ENCODE measurements around the gene OR52N1. TPM values are rescaled to one million over a fixed set of nuclear protein-coding genes. Genes with fewer than 3 reads are reported as not detected.

OR52N1 gene
- not detected in 2 replicates for total RNA-seq

DNA sequence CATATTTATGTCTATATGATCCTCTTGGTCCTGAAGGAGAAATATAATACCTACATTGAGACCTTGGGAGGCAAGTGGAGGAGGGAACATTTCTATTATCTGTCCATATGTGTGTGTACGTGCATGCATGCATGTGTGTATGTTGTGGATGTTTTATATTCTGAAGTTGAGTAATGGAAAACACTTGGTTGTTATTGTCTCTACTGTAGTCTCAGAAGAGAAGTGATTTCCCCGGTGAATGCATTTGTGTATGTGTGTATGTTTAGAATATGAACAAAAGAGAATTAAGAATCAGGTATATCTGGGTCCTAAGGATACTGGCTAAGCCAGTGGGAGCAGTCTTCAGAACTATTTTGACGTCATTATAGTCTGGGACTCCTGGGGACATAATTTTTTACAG is at the start of gene OR52N1:
Gene OR52N1, minus strand, starts transcription at position 101 of the 400 bp plus-strand sequence. CDS start 2,449 bp downstream, outside the sequence.
- DNase-seq (ENCODE audit: low read depth in 2 of 2), result no peak

- no peak for DNase-seq (ENCODE audit: low read depth in 2 of 2)
Observed at GRCh38 chr11:5837695-5838094, 46.6 kb upstream of the OR52N1 start.

DNA sequence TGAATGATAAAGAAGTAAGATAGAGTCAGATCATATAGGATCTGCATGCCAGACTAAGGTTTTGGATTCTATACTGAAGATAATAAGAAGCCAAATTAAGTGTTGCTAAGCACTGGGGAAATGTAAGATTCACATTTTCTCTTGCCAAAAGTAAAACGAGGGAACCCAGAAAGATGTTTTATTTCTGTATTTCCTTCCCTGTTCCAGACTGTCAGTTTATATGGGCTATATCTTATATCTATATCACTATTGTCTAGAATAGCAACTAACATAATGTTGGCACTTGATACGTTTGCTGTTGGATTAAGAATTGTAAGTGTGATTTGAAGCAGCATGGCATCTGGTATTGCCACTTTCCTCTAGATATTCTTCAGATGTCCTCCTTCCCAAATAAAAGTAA is 42.4 kb upstream of the OR52N1 start:
- no peak for DNase-seq (ENCODE audit: low read depth in 2 of 2)

GRCh38 chr11:5831196-5831829 is 40.2 kb upstream of the OR52N1 start:
- DNase-seq (ENCODE audit: low read depth in 2 of 2), result no peak

GRCh38 chr11:5818245-5818886 is 27.3 kb upstream of the OR52N1 start:
- DNase-seq (ENCODE audit: low read depth in 2 of 2), result no peak

- no peak for DNase-seq (ENCODE audit: low read depth in 2 of 2)
Observed at GRCh38 chr11:5815534-5815933, 24.5 kb upstream of the OR52N1 start.

DNA sequence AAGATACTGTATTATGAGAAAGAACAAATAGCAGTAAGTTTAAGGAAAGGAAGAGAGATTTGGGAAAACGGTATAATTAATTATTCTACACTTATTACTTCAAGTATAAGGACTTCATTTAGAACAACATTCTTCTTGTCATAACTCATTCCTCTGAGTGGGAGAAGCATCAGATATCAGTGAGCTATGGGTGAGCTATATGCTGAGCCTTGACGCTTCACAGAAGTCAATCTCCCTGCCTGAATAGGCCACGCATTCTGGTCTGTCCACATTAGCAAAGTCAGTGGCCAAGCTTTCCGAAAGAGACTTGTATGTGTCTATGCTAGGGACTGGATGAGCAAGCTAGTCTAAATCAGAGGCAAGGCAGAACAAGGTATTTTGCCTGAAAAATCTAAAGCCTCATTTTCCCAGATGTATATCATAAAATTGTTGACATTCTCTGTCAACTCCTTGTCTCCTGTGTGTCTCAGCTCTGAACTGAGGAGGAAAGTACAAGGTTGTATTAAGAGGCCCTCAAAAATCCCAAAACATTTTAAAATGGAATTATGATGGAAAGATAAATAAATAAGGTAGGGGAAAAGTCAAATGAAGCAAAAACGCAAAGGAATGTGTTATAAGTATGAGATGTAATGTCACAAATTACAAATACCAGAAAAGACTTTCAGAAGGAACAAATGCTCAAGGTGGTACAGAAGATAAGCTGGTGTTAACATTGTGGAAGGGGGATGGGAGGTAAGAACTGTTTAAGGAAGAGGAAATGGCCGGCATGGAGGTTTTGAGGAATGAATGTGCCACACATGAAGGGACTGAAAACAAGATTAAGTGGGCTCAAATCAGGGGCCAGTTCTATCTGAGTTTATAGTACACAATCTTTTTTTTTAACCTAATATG is 19.1 kb upstream of the OR52N1 start:
- no peak for DNase-seq (ENCODE audit: low read depth in 2 of 2)

DNA sequence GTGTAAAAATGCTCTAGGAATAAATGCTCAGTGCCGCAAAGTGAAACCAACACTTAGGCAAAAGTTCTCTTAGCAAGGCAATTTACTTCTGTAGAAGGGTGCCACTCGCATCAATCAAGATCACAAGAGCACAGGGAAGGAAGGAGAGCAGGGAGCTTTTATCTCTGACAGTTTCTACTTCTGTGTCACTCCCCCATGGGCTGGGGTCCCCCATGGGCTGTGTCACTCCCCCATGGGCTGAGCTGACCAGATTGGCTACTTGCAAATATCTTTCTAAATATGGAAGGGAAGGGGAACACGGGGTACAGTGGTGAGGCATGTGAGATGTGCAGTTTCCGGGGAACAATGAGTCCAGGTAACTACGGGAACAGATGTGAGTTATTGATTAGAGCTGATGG is 18.1 kb upstream of the OR52N1 start:
- peak in 1 of 2 donors; percentile 7 for DNase-seq (ENCODE audit: low read depth in 2 of 2)

DNA sequence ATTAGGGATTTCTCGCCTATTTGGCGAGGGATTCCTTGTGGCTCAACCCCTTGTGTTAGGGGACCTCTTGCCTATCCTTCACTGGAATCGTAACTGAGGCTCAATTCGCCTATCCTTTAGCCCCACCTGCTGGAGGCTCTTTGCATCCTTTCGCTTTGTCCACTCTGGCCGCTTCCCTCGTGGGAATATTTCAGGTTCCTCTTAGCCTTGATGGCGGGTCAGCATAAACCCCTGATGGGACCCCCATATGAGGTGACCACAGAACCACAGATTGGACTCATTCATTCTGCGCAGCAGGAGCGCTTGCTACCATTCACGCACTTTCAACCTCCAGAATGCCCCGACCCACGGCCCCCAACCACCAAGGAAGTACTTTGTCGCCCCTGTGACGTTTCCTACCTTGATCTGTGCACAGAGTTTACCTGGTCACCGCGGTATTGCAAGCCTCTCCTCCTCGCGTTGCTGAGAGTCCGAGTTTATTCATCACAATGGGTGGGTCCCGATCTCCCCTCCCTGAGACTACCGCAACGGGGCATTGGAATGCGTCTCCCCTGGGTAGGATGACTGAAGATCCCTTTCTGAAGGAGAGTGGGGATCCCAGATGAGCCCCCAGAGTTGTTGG is 17.5 kb upstream of the OR52N1 start, which contains the start of gene OR52N2:
Gene OR52N2, plus strand, starts transcription at position 425 of the 622 bp plus-strand sequence. CDS start 11,412 bp downstream, outside the sequence.
- DNase-seq (ENCODE audit: low read depth in 2 of 2), result peak; percentile 69 to 79

GRCh38 chr11:5807580-5807979 is 16.5 kb upstream of the OR52N1 start:
- DNase-seq (ENCODE audit: low read depth in 2 of 2), result no peak

DNA sequence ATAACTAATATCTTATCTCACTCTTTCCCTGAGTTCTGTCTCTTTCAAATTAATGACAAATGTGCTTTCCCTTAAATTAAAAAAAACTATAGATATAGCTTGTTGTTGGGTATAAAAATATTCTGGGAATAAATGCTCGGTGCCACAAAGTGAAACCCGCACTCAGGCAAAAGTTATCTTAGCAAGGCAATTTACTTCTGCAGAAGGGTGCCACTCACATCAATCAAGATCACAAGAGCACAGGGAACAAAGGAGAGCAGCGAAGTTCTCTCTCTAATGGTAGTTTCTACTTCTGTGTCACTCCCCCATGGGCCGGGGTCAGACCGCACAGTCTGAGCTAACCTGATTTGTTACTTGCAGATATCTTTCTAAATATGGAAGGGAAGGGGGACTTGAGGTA is 12.9 kb upstream of the OR52N1 start:
- DNase-seq (ENCODE audit: low read depth in 2 of 2), result no peak

GRCh38 chr11:5796541-5796940 is 5.5 kb upstream of the OR52N1 start:
- no peak for DNase-seq (ENCODE audit: low read depth in 2 of 2)

GRCh38 chr11:5783255-5783654 is 7.8 kb downstream of the OR52N1 start, which contains the start of gene OR52N5:
Gene OR52N5, minus strand, starts transcription at chr11:5783355. Its CDS starts 4,721 bp downstream, at chr11:5778634.
- no peak for DNase-seq (ENCODE audit: low read depth in 2 of 2)

- DNase-seq (ENCODE audit: low read depth in 2 of 2), result no peak
Observed at GRCh38 chr11:5767056-5767455, 24.0 kb downstream of the OR52N1 start.

- DNase-seq (ENCODE audit: low read depth in 2 of 2), result no peak
Observed at GRCh38 chr11:5753943-5754342, 37.1 kb downstream of the OR52N1 start, which contains the start of gene OR52N4. Gene OR52N4, plus strand, starts transcription at chr11:5754243. Its CDS starts 498 bp downstream, at chr11:5754741.

GRCh38 chr11:5749836-5750235 is 41.2 kb downstream of the OR52N1 start:
- no peak for DNase-seq (ENCODE audit: low read depth in 2 of 2)

- DNase-seq (ENCODE audit: low read depth in 2 of 2), result no peak
Observed at GRCh38 chr11:5746614-5747013, 44.5 kb downstream of the OR52N1 start.

DNA sequence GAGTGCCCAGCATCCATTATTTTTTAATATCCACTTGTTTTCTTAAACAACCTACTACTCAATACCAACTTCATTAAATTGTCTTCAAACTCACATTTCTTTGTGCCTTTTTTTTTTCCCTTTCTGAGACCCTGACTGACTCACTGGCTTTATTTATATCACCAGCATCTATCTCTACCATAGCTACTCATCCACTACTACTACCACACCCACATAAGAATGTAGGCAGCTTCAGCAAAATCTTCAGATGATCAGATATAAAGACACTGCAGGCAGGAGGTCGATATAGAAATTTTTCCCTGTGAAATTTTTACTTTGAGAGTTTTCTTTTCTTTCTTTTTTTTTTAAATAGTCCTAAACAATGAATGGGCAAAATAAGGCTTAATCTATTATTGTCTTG is 52.6 kb downstream of the OR52N1 start:
- no peak for DNase-seq (ENCODE audit: low read depth in 2 of 2)

- no peak for DNase-seq (ENCODE audit: low read depth in 2 of 2)
Observed at GRCh38 chr11:5737670-5738392, 53.2 kb downstream of the OR52N1 start.

DNA sequence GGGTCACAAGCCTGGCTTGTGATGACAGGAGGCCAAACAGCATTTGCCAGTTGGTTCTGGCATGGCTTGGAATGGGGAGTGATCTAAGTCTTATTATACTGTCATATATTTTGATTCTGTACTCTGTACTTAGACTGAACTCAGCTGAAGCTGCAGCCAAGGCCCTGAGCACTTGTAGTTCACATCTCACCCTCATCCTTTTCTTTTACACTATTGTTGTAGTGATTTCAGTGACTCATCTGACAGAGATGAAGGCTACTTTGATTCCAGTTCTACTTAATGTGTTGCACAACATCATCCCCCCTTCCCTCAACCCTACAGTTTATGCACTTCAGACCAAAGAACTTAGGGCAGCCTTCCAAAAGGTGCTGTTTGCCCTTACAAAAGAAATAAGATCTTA is 54.0 kb downstream of the OR52N1 start:
- DNase-seq (ENCODE audit: low read depth in 2 of 2), result no peak
